Activated naive CD4-positive, alpha-beta T cell treated with anti-CD3 and anti-CD28 coated beads, Interleukin-2, amount 50 U/mL, for 72 hours (primary cell): ENCODE data around the gene SLC43A1. TPM values are rescaled to one million over a fixed set of nuclear protein-coding genes. Genes with fewer than 3 reads are reported as not detected.
"Not testable (repeated sequence)": the region's sequence is repeated elsewhere in the genome, so short reads cannot be mapped to it uniquely, and the experiment has no call there.

Experiments
- ATAC-seq, 2 donors: fragments of 150-1000 bp; cut with Tn5 transposase; 2 replicates each; pipeline ENCODE4 v1.10.0; 2021; ENCODE audit warnings: mild to moderate bottlenecking in 2 of 2, moderate library complexity in 2 of 2
- DNase-seq, 2 donors: peaks; one replicate each; pipeline ENCODE4 v3.0.0; 2021 to 2022; ENCODE audit warnings: low spot score in 2 of 2
- H3K27ac Mint-ChIP-seq, 2 donors: one replicate each; pipeline ENCODE4 v1.8.0; 2022; ENCODE audit warnings: mild to moderate bottlenecking in 2 of 2, mixed read lengths in 2 of 2
- H3K36me3 Mint-ChIP-seq, 2 donors: one replicate each; pipeline ENCODE4 v1.8.0; 2022; ENCODE audit warnings: mixed read lengths in 2 of 2
- H3K9me3 Mint-ChIP-seq, 2 donors: one replicate each; pipeline ENCODE4 v1.8.0; 2022; ENCODE audit warnings: mixed read lengths in 2 of 2
- total RNA-seq, 2 donors: library from RNA; stranded (reverse); gene quantifications; one replicate each; pipeline ENCODE4 v1.2.3, GENCODE V29; 2022

The SLC43A1 gene
- total RNA-seq, 2 donors from 2014 or later = 11.4 to 26.0 TPM

DNA sequence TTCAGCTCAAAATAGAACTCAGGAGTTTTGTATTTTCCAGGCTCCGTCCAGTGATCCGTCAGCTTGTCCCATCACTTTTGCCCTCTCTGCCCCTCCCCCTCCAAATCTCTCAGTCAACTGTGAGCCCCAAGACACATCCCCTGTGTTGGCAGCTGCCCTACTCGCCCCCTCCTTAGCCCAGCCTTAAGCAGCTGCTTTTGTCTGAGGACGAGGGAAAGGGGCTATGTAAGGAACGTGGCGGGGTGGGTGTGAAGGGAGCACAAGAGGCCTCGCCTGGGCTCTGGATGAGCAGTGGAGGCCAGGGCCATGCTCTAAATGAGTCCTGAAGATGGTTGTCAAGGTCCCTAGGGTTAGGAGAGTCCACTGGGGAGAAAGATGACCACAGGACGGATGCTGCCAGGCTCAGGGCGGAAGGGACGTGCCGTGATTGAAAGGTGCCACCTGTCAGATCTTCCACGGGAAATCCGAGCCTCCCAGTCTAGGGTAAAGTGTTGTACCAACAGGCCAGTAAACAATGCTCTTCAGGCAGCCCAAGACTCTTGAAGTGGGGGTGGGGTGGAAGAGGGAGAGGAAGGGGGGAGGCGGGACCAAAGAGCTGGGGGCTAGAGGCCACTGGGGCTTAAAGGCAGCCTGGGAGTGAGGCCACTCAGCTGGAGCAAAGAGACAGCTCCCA is 21.6 kb upstream of the SLC43A1 start, which contains the start of gene SMTNL1:
Gene SMTNL1, plus strand, starts transcription at position 649 of the 673 bp plus-strand sequence. CDS start 5,048 bp downstream, outside the sequence.
- ATAC-seq = no peak
- Mint-ChIP-seq H3K27ac (peak within 1 kb of the TSS; percentile 75 to 88), H3K9me3 (no peaks in the 10 kb centered on the region), H3K36me3 (no peaks in the 10 kb centered on the region)
- DNase-seq = no peak

DNA sequence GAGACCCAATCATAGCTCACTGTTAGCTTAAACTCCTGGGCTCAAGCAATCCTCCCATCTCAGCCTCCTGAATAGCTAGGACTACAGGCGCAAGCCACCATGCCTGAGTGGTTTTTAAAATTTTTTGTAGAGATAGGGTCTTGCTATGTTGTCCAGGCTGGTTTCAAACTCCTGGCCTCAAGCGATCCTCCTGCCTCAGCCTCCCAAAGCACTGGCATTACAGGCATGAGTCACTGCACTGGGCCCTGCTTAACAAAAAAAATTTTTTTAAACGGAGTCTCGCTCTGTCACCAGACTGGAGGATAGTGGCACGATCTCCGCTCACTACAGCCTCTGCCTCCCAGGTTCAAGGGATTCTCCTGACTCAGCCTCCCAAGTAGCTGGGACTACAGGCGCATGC is 18.9 kb upstream of the SLC43A1 start:
- not testable (repeated sequence) for DNase-seq, H3K27ac Mint-ChIP-seq, ATAC-seq, H3K9me3 Mint-ChIP-seq
- H3K36me3 Mint-ChIP-seq = peaks cover 15 to 16% of the 10 kb centered on the region in 2 donors

DNA sequence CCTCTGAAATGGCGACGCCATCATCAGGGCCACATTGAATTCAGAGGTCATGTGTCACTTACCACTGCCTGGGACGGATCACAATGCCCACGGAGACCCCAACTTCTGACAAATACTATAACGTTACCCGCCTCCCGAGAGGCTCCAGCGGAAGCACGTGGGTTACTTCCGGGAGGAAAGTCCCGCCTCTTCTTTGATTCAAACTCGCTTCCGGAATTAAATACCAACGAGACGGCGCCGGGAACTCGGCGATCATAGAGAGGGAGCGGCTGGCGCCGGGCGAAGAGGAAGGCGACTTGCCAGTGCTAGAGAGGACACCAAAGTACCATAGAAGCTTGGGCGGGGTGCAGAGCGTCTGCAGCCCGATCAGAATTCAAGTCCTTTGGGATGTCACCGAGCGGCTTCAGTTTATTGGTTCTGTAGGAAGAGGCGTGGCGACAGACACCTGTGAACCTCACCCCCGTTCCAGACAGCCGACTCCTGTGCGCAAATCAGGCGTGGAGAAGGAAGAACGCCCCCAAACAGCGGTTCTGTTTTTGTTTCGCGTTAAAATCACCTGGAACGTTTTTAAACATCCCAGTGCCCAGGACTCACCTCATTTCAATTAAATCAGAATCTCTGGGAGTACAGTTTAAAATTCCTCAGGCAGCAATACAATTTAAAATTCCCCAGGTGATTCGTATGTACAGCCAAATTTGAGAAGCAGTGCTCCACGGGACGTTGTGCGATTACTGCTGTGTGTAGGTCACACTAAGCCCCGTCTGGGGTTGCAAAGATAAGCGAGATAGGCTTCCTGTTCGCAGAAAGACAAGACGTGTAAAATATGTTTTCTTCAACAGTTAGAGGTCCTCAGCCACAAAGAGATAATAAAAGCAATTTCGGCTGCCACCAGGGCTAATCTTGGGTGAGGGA is 15.3 kb upstream of the SLC43A1 start, which contains the start of gene TIMM10:
Gene TIMM10, minus strand, starts transcription at position 159 of the 912 bp plus-strand sequence. CDS start 565 bp downstream, outside the sequence.
- ATAC-seq (peak; percentile 88 to 97), DNase-seq (peak; percentile 85 to 87)
- peaks cover 15 to 21% of the 10 kb centered on the region in 2 donors for H3K36me3 Mint-ChIP-seq
- H3K9me3 Mint-ChIP-seq = no peaks in the 10 kb centered on the region
- peak within 1 kb of the TSS; percentile 94 to 98 for H3K27ac Mint-ChIP-seq

DNA sequence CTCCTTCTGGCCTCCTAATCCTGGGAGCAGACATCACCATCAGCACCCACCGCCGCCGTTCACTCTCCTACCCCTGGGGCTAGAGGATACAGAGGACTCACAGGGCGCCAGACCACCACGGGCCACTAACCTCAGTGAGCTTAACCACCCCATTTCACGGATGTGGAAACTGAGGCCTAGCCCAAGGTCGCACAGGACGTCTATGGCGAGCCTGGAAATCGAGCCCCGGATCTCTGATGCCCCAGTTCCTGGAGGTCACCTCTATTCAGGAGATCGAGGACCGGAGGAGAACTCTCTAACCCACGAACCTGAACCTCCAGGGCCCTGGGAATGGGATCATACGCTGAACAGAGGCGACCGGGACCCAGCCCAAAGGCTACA is 14.7 kb upstream of the SLC43A1 start:
- Mint-ChIP-seq H3K9me3 (no peaks in the 10 kb centered on the region), H3K27ac (peak overlapping the region; percentile 94 to 98), H3K36me3 (peaks cover 16 to 21% of the 10 kb centered on the region in 2 donors)
- peak in 1 of 2 donors; percentile 7 for ATAC-seq
- DNase-seq = peak in 1 of 2 donors; percentile 10

DNA sequence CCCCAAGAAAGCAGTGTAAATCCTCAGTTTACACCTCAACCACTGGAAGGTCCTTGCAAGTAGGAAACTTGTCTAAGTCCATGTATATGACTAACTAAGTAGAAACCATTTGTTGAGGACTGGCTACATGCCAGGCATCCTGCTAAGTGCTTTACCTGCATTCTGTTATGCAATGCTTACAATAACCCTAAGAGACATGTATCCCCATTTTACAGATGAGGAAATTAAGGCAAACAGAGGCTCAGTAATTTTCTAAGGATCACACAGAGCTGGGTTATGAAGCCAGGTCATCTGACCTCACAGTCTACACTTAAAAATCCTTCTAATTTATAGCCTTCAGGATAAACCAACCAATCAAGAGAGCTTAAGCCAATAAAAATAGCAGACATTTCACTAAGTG is 13.5 kb upstream of the SLC43A1 start:
- H3K36me3 Mint-ChIP-seq = peaks cover 21 to 22% of the 10 kb centered on the region in 2 donors
- no peaks in the 10 kb centered on the region for H3K9me3 Mint-ChIP-seq
- no peak overlapping the region for H3K27ac Mint-ChIP-seq
- DNase-seq (no peak), ATAC-seq (no peak)

DNA sequence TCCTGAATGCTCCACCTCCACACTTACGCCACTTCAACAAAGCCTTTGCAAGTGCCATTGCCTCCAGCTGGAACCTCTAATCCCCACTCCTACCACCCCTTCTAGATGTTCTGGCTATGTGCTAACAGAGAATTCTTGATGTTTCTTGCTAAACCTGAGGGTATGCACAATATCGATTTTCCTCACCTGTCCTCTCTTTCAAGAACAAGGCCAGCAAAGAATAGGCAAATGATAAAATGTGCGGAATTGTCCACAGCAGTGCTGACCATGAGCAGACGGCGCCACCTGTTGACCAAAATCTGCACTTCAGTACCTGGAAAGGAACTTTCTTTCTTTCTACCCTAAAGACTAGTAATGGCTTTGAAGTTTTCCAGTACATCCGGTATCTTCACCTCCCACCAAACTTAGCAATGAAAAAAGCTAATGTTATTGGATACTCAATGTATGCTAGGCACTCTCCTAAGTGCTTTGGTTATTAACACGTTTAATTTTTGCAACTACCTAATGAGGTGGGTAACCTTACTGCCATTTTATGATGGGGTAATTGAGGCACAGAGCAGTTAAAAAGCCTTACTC is 11.6 kb upstream of the SLC43A1 start:
- H3K36me3 Mint-ChIP-seq = peaks cover 21 to 22% of the 10 kb centered on the region in 2 donors
- DNase-seq (peak in 1 of 2 donors; percentile 83), ATAC-seq (no peak)
- no peaks in the 10 kb centered on the region for H3K9me3 Mint-ChIP-seq
- H3K27ac Mint-ChIP-seq = peak overlapping the region in 1 of 2 donors; percentile 66

DNA sequence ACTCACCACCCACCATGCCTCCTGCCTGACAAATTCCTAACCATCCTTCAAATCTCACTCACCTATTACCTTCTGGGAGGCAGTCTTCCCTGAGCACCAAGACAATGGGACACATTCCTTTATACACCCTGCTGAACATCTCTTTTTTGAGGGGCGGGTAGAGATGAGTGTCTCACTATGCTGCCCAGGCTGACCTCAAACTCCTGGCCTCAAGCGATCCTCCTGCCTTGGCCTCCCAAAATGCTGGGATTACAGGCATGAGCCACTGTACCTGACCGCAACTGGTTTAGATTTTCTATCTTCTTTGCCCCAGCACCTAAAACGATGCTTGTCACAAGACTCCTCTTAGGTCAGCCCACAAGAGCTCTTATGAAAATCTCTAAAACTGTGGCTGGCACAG is 7.9 kb upstream of the SLC43A1 start:
- ATAC-seq (no peak), DNase-seq (no peak)
- no peak overlapping the region for H3K27ac Mint-ChIP-seq
- no peaks in the 10 kb centered on the region for H3K9me3 Mint-ChIP-seq
- peaks cover 4 to 7% of the 10 kb centered on the region in 2 donors for H3K36me3 Mint-ChIP-seq

DNA sequence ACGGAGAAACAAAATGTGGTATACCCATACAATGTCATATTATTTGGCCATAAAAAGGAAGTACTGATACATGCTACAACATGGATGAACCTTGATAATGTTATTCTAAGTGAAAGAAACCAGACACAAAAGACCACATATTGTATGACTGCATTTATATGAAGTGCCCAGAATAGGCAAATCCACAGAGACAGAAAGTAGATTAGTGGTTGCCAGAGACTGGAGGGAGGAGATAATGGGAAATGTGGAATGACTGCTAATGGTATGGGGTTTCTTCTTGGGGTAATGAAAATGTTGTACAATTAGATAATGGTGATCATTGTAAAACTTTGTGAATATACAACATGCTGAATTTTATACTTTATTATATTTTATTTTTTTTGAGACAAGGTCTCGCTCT is 5.6 kb upstream of the SLC43A1 start:
- H3K9me3 Mint-ChIP-seq = no peaks in the 10 kb centered on the region
- DNase-seq = no peak
- no peak overlapping the region for H3K27ac Mint-ChIP-seq
- no peak for ATAC-seq
- H3K36me3 Mint-ChIP-seq = peaks cover 0 to 7% of the 10 kb centered on the region in 2 donors

DNA sequence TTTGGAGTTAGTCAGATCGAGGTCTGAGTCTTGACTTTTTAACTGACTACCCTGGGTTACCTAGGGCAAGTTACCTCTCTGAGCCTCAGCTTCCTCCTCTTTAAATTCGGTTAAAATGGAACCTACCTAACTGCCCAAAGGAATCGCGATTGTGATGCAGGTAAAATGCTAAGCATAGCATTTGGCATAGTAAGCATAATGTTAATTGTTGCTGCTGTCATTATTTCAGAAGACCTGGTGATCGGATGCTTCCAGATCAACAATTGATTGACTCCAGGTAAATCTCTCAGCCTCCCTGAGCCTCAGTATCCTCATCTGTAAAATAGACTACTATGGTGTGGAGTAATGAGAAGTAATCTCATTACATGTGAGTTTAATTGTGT is 550 bp upstream of the SLC43A1 start:
- H3K9me3 Mint-ChIP-seq = no peaks in the 10 kb centered on the region
- DNase-seq (no peak), ATAC-seq (no peak)
- peaks cover 10% of the 10 kb centered on the region in 2 donors for H3K36me3 Mint-ChIP-seq
- peak overlapping the region; percentile 82 to 84 for H3K27ac Mint-ChIP-seq

DNA sequence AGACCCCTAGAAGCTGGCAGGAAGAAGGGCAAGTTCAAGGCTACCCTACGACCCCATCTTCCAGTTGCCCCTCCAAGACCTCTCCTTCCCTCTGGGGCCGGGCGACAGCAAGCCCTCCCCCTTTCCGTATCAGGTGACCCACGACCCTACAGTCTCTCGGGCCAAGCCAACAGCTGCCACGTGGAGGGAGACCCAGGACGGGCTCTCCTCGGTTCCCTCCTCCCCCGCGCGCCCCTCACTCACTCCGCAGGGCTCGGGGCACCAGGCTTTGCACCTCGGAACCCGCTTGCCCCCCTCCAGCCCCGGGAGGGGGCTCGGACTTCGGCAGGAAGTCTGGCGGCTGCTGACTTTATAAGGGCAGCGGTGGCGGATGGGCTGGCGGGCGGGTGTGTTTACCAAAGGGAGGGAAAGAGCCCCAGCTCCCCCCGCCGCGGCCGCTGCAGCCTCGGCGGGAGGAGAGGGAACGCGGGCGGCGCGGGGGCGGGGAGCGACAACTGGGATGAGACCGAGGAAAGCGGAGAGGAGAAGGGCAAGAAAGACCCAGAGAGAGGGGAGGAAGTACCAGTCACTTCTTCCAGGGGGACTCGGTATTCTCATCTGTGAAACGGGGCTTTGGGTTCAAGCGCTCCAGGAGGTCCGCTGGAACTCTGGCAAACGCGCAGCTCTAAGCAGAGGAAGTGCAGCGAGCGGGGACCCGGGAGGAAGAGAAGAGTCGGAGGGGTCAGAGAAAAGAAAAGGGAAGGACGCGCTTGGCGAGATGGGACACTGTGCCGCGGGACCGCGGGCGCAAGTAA is 767 bp downstream of the SLC43A1 start:
- Mint-ChIP-seq H3K36me3 (peaks cover 10% of the 10 kb centered on the region in 2 donors), H3K27ac (peak overlapping the region; percentile 84 to 94), H3K9me3 (no peaks in the 10 kb centered on the region)
- peak; percentile 53 to 70 for DNase-seq
- peak; percentile 62 to 66 for ATAC-seq

DNA sequence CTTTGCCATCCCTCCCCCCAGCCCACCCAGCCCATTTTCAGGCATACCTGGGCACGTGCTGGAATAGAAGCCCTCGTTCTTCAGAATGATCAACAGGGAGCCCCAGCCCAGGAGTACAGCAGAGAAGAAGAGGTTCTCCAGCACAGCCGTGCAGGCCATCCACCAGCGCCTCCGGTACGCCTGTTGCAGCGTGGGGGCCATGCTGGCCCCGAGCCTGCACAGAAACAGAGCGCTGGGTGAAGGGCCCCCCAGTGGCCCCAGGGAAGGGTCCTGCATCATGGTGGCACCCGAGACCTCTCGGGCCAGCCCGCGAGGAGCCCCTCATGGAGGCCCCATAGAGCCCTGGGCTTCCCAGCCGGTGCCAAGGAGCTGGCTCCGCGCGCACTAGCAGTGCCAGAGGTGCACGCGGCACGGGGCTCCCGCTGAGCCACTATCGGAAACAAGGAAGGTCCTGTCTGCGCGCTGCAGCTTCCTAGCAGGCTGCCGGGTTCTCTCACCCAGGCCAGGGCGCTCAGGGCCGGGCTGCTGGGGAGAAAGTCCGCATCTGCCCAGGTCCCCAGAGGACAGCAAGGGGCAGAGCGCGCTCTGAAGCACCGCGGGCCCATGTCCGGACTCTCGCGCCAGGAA is 1.5 kb downstream of the SLC43A1 start:
- H3K36me3 Mint-ChIP-seq = peaks cover 10% of the 10 kb centered on the region in 2 donors
- peak overlapping the region; percentile 84 to 94 for H3K27ac Mint-ChIP-seq
- H3K9me3 Mint-ChIP-seq = no peaks in the 10 kb centered on the region
- ATAC-seq (peak; percentile 44 to 59), DNase-seq (peak; percentile 24 to 60)

DNA sequence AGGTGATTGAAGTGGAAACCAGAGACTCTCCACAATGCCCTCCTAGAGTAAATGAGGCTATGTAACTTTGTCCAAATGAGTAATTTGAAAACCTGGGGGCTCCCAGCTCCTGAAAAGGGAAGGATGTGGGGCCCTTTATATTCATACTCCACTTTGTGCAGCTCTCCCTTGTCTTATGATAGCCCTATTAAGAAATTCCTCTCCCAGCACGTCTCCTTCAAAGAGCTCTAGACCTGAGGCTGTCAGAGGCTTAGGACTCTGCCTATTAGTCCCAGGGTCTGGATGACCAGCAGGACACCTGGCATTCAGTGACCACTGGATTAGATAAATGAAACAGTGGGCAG is 2.1 kb downstream of the SLC43A1 start:
- peak overlapping the region in 1 of 2 donors; percentile 23 for H3K27ac Mint-ChIP-seq

DNA sequence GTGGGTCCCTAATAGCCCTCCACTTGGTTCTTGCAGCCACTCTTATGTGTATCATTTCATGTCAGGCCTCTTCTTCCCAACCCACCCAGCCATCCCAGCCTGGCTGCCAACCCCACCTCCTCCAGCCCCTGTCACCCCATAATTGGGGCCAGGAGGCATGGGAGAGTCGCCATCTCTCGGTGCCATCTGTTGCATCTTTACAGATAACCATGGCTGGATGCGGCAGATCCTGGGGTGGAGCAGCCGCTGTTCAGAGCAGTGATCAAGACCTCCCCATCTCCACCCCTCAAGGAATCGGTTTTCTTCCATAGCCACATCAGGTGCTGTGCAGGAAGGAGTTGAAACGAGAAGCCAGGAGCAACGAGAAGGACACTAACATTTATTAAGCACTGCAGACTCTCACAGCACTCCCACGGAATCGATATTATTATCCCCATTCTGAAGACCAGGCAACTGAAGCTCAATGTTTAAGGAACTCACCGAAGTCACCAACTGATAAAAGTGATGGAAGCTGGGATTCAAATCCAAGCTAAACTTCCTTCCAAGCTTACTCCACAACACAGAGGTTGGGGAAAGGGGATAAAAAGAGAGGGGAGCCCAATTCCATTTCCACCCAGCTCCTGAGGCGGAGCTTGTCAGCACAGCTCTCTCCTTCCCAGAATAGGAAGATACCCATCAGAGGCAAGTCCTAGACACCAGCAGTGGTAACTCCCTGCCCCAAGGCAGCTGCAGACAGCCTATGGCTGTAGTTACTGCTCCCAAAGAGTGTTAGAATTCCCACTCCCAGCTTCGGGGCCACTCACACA is 2.7 kb downstream of the SLC43A1 start:
- Mint-ChIP-seq H3K9me3 (no peaks in the 10 kb centered on the region), H3K27ac (peak overlapping the region in 1 of 2 donors; percentile 23), H3K36me3 (peaks cover 10% of the 10 kb centered on the region in 2 donors)
- DNase-seq (no peak), ATAC-seq (no peak)

More for the DNA sequence above, 2.1 kb downstream of the SLC43A1 start:
- Mint-ChIP-seq H3K36me3 (peaks cover 10% of the 10 kb centered on the region in 2 donors), H3K9me3 (no peaks in the 10 kb centered on the region)
- ATAC-seq = no peak
- no peak for DNase-seq

DNA sequence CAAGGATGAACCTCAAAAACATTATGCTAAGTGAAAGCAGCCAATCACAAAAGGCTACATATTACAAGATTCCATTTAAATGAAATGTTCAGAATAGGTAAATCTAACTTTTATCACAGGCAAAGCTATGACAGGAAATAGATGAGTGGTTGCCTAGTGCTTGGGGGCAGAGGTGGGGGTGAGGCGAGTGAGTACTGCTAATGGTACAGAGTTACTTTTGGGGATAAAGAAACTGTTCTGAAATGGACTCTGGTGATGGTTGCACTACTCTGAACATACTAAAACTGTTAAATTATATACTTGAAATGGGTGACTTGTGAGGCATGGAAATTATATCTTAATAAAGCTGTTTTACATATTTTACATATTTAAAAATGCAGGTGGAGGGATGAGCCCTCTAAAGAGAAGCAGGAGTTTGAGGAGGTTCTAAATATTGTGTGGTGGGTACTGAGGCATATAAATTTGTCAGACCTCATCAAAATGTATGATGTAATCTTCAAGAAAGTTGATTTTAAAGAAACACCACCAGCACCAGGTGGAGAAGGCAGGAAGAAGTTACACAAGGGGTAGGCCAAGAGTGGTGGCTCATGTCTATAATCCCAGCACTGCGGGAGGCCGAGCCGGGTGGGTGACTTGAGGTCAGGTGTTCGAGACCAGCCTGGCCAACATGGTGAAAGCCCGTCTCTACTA is 3.6 kb downstream of the SLC43A1 start:
- no peak for DNase-seq
- no peaks in the 10 kb centered on the region for H3K9me3 Mint-ChIP-seq
- H3K36me3 Mint-ChIP-seq = peaks cover 10% of the 10 kb centered on the region in 2 donors
- no peak overlapping the region for H3K27ac Mint-ChIP-seq
- ATAC-seq = no peak
